NCI-H1436 (cell line): ENCODE data around the gene DENND1B.

Source experiments
- DNase-seq: peaks from one replicate; lab custom pipeline; 2025; lab: John Stamatoyannopoulos, UW

The DENND1B gene

GRCh38 chr1:197466813-197467212 lies 308.5 kb downstream of the DENND1B start:
- DNase-seq: no peak

- no peak for DNase-seq
Measured at GRCh38 chr1:197465528-197466327, 309.6 kb downstream of the DENND1B start.

GRCh38 chr1:197464044-197464443 lies 311.2 kb downstream of the DENND1B start:
- DNase-seq: no peak

- no peak for DNase-seq
Measured at GRCh38 chr1:197463142-197463541, 312.1 kb downstream of the DENND1B start.

- no peak for DNase-seq
Measured at GRCh38 chr1:197462539-197462938, 312.7 kb downstream of the DENND1B start.
